Effector memory CD8-positive, alpha-beta T cell (primary cell): ENCODE results near the gene ZNF423.
A peak's percentile ranks its signal among the peaks of the same experiment; 100 is the strongest.

Experiments used
- ATAC-seq: fragments of 150-1000 bp; cut with Tn5 transposase; replicated peaks from 2 replicates; pipeline ENCODE4 v1.10.0; 2021; ENCODE audit warnings: mild to moderate bottlenecking, moderate library complexity
- DNase-seq, 3 experiments: peaks; one replicate each; pipeline ENCODE4 v3.0.0; 2021
- H3K27ac Mint-ChIP-seq, 2 donors: one replicate each; pipeline ENCODE4 v1.8.0; 2022; ENCODE audit warnings: mild to moderate bottlenecking in 2 of 2, mixed read lengths in 2 of 2, moderate library complexity in 2 of 2
- H3K27me3 Mint-ChIP-seq, 2 donors: one replicate each; pipeline ENCODE4 v1.8.0; 2022; ENCODE audit warnings: mixed read lengths in 2 of 2
- H3K36me3 Mint-ChIP-seq: one replicate; pipeline ENCODE4 v1.8.0; 2022; ENCODE audit warnings: mild to moderate bottlenecking, moderate library complexity, mixed read lengths; ENCODE audit not compliant: insufficient read depth
- H3K4me1 Mint-ChIP-seq, 2 donors: one replicate each; pipeline ENCODE4 v1.8.0; 2022; ENCODE audit warnings: low read depth in 2 of 2, mixed read lengths in 2 of 2
- H3K4me3 Mint-ChIP-seq, 2 donors: one replicate each; pipeline ENCODE4 v1.8.0; 2022; ENCODE audit warnings: mild to moderate bottlenecking in 2 of 2, mixed read lengths in 2 of 2, moderate library complexity in 2 of 2
- H3K9me3 Mint-ChIP-seq, 2 donors: one replicate each; pipeline ENCODE4 v1.8.0; 2022; ENCODE audit warnings: mixed read lengths in 2 of 2

ZNF423 gene

GRCh38 chr16:49473131-49473530, 382.8 kb downstream of the ZNF423 start:
- Mint-ChIP-seq H3K9me3 (no peaks in the 10 kb centered on the region), H3K27ac (no peak overlapping the region), H3K27me3 (peaks cover 6 to 17% of the 10 kb centered on the region in 2 donors), H3K4me1 (no peaks in the 10 kb centered on the region), H3K36me3 (no peaks in the 10 kb centered on the region), H3K4me3 (no peak overlapping the region)
- ATAC-seq (no peak), DNase-seq (no peak)

GRCh38 chr16:49472598-49472997, 383.3 kb downstream of the ZNF423 start:
- Mint-ChIP-seq H3K4me1 (no peaks in the 10 kb centered on the region), H3K27ac (no peak overlapping the region), H3K27me3 (peaks cover 6 to 17% of the 10 kb centered on the region in 2 donors), H3K36me3 (no peaks in the 10 kb centered on the region), H3K9me3 (no peaks in the 10 kb centered on the region), H3K4me3 (no peak overlapping the region)
- no peak for ATAC-seq
- no peak for DNase-seq

DNA sequence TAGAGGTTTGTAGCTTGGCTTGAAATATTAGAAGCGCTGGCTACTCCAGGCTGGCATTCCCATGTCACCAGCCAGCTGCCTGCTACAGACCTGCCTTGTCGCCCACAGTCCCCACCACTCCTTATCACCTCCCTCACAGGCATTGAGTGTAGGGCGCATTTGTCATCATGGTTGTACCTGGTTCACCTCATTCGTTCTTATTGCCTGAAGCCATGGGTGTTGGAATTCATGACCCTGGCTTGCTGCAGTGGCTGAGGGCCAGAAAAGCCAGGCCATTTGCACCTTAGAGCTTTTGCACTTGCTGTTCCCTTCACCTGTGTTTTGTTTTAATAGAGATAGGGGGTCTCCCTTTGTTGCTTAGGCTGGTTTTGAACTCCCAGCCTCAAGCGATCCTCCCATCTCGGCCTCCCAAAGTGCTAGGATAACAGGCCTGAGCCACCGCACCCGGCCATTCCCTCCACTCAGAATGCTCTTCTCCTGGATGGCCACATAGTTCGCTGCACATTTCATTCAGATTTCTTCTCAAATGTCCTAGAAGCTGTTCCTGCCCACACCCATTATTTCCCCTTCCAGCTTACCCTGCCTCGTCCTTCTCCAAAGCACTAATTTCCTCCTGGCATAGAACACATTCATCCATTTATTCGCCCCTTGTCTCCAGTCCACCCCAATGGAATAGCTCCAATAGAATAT, 384.7 kb downstream of the ZNF423 start:
- H3K4me1 Mint-ChIP-seq: peaks cover 0 to 3% of the 10 kb centered on the region in 2 donors
- DNase-seq (no peak), ATAC-seq (no peak)
- no peak overlapping the region for H3K27ac Mint-ChIP-seq
- no peak overlapping the region for H3K4me3 Mint-ChIP-seq
- no peaks in the 10 kb centered on the region for H3K9me3 Mint-ChIP-seq
- peaks cover 6 to 17% of the 10 kb centered on the region in 2 donors for H3K27me3 Mint-ChIP-seq
- no peaks in the 10 kb centered on the region for H3K36me3 Mint-ChIP-seq

- Mint-ChIP-seq H3K9me3 (no peaks in the 10 kb centered on the region), H3K36me3 (no peaks in the 10 kb centered on the region), H3K4me1 (peaks cover 0 to 3% of the 10 kb centered on the region in 2 donors), H3K4me3 (no peak overlapping the region), H3K27ac (no peak overlapping the region), H3K27me3 (peaks cover 6 to 17% of the 10 kb centered on the region in 2 donors)
- ATAC-seq: no peak
- no peak for DNase-seq
These were observed 385.4 kb downstream of the ZNF423 start for GRCh38 chr16:49470513-49470991.

GRCh38 chr16:49469930-49470451, 385.9 kb downstream of the ZNF423 start:
- H3K4me1 Mint-ChIP-seq: peaks cover 0 to 3% of the 10 kb centered on the region in 2 donors
- H3K27ac Mint-ChIP-seq: no peak overlapping the region
- DNase-seq: no peak
- no peak for ATAC-seq
- no peaks in the 10 kb centered on the region for H3K36me3 Mint-ChIP-seq
- H3K9me3 Mint-ChIP-seq: no peaks in the 10 kb centered on the region
- H3K4me3 Mint-ChIP-seq: no peak overlapping the region
- peaks cover 6 to 17% of the 10 kb centered on the region in 2 donors for H3K27me3 Mint-ChIP-seq

DNA sequence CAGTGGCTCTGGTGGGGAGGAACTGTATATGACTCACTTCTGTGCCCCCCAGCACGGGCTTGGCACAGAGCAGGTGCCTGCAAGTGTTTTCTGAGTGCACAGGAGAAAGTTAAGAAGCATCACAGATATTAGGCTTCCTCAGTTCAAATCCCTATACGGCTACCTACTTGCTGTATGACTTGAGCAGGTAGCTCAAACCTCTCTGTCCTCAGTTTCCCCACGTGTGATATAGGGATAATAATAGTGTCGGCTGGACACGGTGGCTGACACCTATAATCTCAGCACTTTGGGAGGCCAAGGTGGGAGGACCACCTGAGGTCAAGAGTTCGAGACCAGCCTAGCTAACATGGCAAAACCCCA, 386.6 kb downstream of the ZNF423 start:
- H3K36me3 Mint-ChIP-seq: peaks cover 2% of the 10 kb centered on the region
- ATAC-seq (no peak), DNase-seq (no peak)
- no peak overlapping the region for H3K27ac Mint-ChIP-seq
- peaks cover 6 to 17% of the 10 kb centered on the region in 2 donors for H3K27me3 Mint-ChIP-seq
- no peaks in the 10 kb centered on the region for H3K9me3 Mint-ChIP-seq
- H3K4me1 Mint-ChIP-seq: peaks cover 5 to 8% of the 10 kb centered on the region in 2 donors
- H3K4me3 Mint-ChIP-seq: no peak overlapping the region

- Mint-ChIP-seq H3K4me1 (peaks cover 11 to 13% of the 10 kb centered on the region in 2 donors), H3K36me3 (peaks cover 5% of the 10 kb centered on the region), H3K27ac (no peak overlapping the region), H3K9me3 (no peaks in the 10 kb centered on the region), H3K27me3 (peaks cover 6 to 17% of the 10 kb centered on the region in 2 donors), H3K4me3 (no peak overlapping the region)
- ATAC-seq: no peak
- DNase-seq: no peak
These were observed 387.2 kb downstream of the ZNF423 start for GRCh38 chr16:49468611-49469310.

DNA sequence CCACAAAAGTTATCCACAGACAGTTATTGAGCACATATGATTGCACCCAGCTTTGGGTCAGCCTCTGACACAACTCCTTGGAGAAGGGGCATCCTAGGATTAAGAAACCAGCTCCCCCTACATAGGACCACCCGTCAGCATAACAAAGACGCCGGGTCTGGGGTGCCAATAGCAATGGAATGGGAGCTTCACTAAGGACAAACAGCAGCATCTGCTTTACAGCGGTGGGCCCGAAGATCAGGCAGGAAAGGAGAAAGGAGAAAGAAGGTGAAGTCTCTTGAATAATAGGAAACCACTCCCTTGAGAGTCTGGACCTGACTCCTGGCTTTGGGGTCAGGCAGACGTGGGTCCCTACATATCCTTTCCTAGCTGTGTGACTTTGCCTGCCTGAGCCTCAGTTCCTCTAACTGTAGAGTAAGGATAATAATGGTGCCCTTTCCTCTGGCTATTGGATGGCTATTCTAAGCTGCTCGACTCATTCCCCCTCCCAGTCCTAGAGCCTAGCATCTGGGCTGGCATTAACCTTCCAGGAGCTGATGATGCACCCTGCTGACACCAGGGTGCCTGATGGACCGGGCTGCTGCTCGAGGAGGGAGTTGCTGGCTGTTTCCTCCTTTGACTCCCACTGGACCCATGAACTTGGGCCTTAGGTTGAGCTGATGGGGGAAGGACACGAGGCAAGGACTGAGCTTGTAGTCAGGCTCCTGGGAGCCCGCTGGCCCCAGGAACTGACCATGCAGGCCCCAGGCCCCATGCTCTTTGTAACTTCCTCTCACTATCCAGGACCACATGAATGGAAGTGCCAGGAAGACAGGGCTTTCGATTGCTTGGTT, 388.2 kb downstream of the ZNF423 start:
- Mint-ChIP-seq H3K27me3 (peaks cover 6 to 17% of the 10 kb centered on the region in 2 donors), H3K4me3 (no peak overlapping the region), H3K9me3 (no peaks in the 10 kb centered on the region), H3K36me3 (peaks cover 12% of the 10 kb centered on the region), H3K4me1 (peaks cover 19 to 22% of the 10 kb centered on the region in 2 donors), H3K27ac (peak overlapping the region in 1 of 2 donors; percentile 13)
- ATAC-seq (no peak), DNase-seq (no peak)

DNA sequence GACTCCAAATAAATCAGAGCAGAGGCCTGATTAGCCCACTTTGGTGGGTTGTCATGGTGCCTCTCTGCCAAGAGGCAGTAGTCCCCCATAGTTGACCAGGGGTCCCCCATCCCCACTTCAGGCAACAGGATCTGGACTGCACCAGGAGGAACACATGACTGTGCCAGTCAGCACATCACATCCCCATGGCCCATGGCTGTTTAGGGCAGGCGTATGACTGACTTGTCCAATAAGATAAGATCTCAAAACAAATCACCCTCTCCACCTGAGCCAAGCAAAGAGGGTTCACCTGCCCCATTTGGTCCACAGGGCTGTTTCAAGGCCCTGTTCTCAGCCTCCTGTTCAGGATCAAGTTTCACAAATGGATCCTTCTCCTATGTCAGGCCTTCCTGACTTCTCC, 389.0 kb downstream of the ZNF423 start:
- DNase-seq (no peak), ATAC-seq (no peak)
- H3K36me3 Mint-ChIP-seq: peaks cover 12% of the 10 kb centered on the region
- H3K27me3 Mint-ChIP-seq: peaks cover 3 to 8% of the 10 kb centered on the region in 2 donors
- peak overlapping the region in 1 of 2 donors; percentile 66 for H3K27ac Mint-ChIP-seq
- no peaks in the 10 kb centered on the region for H3K9me3 Mint-ChIP-seq
- peaks cover 27% of the 10 kb centered on the region in 2 donors for H3K4me1 Mint-ChIP-seq
- H3K4me3 Mint-ChIP-seq: no peak overlapping the region

DNA sequence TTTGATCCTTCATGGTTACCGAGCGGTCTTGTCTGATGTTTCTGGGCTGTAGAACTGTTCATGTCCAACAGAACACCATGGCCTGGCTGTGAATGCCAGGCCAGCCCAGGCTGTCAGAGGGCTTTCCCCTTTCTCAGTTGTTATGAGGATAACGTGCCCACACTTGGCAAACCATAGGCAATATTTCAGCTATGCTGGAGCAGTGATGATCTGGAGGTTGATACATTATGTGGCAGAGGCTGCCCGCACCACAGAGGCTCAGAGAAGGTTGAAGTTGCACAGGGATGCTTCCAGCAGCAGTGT, 389.4 kb downstream of the ZNF423 start:
- no peaks in the 10 kb centered on the region for H3K9me3 Mint-ChIP-seq
- H3K27me3 Mint-ChIP-seq: peaks cover 0 to 4% of the 10 kb centered on the region in 2 donors
- no peak for DNase-seq
- no peak for ATAC-seq
- H3K27ac Mint-ChIP-seq: peak overlapping the region in 1 of 2 donors; percentile 66
- peaks cover 12% of the 10 kb centered on the region for H3K36me3 Mint-ChIP-seq
- H3K4me1 Mint-ChIP-seq: peaks cover 29 to 30% of the 10 kb centered on the region in 2 donors
- no peak overlapping the region for H3K4me3 Mint-ChIP-seq

DNA sequence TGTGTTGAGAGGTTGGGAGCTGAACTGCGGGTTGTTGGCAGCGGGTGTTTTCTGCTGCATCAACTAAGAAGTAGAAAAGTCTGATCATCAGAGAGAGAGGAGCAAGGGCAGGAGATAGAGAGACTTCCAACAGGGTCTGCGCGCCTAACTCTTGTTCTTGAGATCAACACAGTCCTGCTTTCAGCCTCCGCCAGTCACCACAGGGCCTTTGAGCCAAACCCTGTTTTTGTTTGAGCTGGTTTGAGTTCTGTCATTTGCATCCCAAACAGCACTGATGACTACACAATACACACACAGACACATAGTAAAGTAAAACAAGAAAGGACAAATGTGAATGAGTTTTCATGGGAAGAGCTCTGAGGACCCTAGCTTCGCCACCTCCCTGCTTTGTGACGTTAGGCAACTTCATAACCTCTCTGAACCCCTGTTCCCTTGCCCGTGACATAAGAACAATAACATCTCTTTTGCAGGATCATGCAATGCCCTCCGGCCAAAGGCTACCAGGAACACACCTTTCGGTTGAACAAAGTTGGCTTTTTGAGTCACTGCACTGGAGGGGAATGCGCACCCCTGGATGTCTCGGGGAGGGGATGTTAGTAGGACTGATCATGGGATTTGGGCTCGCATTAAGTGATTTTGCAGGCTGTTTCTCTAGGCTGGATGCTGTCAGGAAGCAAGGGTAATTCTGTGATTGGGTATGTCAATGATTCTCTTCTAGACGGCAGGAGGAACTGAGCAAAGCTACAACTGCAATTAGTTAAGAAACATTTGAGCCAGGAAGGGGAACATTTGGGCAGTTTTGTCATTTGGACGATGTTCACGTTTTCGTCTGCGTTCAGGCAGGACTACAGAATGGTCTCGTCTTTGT, 390.0 kb downstream of the ZNF423 start:
- H3K27ac Mint-ChIP-seq: peak overlapping the region; percentile 60 to 66
- H3K9me3 Mint-ChIP-seq: no peaks in the 10 kb centered on the region
- H3K4me1 Mint-ChIP-seq: peaks cover 29 to 30% of the 10 kb centered on the region in 2 donors
- H3K27me3 Mint-ChIP-seq: no peaks in the 10 kb centered on the region
- ATAC-seq (no peak), DNase-seq (no peak)
- no peak overlapping the region for H3K4me3 Mint-ChIP-seq
- peaks cover 12% of the 10 kb centered on the region for H3K36me3 Mint-ChIP-seq

- Mint-ChIP-seq H3K27me3 (no peaks in the 10 kb centered on the region), H3K4me3 (peak overlapping the region in 1 of 2 donors; percentile 29), H3K27ac (peak overlapping the region in 1 of 2 donors; percentile 99), H3K9me3 (no peaks in the 10 kb centered on the region), H3K36me3 (peaks cover 12% of the 10 kb centered on the region), H3K4me1 (peaks cover 29 to 30% of the 10 kb centered on the region in 2 donors)
- no peak for ATAC-seq
- DNase-seq: no peak
These were observed 390.9 kb downstream of the ZNF423 start for GRCh38 chr16:49464877-49465504.
